Neural cell (in vitro differentiated cells): ENCODE data around the gene APMAP.

Experiments
- CTCF ChIP-seq: fragments of 450-650 bp; IDR thresholded peaks from 2 replicates; pipeline ENCODE4 v1.5.1; 2014; ENCODE audit warnings: antibody characterized with exemption, mild to moderate bottlenecking, moderate library complexity; ENCODE audit not compliant: poor library complexity, severe bottlenecking
- EP300 ChIP-seq: fragments of 450-650 bp; conservative IDR thresholded peaks from 2 replicates; pipeline ENCODE4 v1.6.1; 2014; ENCODE audit warnings: antibody characterized with exemption, mild to moderate bottlenecking, moderate library complexity; ENCODE audit not compliant: poor library complexity, severe bottlenecking
- POLR2AphosphoS5 ChIP-seq: IDR thresholded peaks from 2 replicates; pipeline ENCODE4 v1.6.1; 2012
- REST ChIP-seq: IDR thresholded peaks from 2 replicates; pipeline ENCODE4 v1.6.1; 2012; ENCODE audit warnings: borderline replicate concordance

GRCh38 chr20:24989162-24989561 is 3.4 kb downstream of the APMAP start:
- TF ChIP-seq CTCF (no peak), POLR2AphosphoS5 (no peak), EP300 (no peak), REST (no peak)
